ENCODE measurements around the gene CDC37L1.

Gene CDC37L1

DNA sequence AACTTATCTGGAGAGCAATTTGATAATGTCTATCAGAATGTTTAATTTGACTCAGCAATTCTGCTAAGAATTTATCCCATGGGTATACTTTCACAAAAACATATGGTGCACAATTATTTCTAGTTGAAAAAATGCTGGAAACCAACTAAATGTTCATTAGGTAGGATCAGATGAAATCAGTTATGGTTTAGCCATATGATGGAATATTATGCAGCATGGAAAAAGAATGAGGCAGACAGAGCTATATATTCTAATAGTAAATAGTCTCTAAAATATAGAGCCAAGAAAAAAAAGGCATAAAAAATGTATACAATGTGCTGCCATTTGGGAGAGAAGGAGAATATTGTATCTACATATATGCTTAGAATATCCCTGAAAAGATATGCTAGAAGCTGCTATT lies 9.5 kb upstream of the CDC37L1 start:
- no peak for DNase-seq

DNA sequence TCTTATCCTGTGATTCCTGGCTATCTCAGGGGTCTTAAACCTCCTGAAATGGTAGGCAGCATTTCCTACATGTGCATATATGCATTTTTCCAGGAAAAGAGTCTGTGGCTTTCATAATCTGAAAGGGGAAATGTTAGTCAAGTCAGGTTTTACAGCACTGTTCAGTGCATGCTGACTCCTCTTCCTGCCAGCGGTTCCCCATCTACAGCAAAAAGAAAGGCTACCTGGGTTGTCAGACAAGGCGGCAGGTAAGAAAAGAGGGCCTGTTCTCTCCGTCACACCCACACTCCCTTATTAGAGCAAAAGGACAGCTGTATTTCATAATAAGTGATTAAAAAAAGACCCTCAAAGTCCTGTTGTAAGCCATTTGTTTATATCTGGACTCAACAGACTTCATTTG lies 8.8 kb upstream of the CDC37L1 start:
- no peak for DNase-seq

DNA sequence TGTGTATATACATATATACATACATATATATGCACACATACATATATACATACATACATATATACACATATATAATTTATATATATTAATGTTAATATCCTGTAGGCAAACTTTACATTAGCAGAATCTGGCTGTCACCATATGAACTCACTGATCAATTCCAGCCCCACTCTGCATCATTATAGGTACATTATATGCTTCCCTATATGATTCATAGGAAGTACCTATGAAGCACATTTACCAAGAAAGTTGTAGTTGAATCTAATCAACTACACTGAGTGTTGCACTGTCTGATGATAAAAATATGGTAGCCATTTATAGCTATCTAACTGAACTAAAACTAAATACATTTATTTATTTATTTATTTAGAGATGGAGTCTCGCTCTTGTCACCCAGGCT lies 7.6 kb upstream of the CDC37L1 start:
- no peak for DNase-seq

GRCh38 chr9:4674783-4675182 lies 4.6 kb upstream of the CDC37L1 start:
- no peak for DNase-seq

- no peak for DNase-seq
These were observed 2.0 kb upstream of the CDC37L1 start for GRCh38 chr9:4677392-4677791.

DNA sequence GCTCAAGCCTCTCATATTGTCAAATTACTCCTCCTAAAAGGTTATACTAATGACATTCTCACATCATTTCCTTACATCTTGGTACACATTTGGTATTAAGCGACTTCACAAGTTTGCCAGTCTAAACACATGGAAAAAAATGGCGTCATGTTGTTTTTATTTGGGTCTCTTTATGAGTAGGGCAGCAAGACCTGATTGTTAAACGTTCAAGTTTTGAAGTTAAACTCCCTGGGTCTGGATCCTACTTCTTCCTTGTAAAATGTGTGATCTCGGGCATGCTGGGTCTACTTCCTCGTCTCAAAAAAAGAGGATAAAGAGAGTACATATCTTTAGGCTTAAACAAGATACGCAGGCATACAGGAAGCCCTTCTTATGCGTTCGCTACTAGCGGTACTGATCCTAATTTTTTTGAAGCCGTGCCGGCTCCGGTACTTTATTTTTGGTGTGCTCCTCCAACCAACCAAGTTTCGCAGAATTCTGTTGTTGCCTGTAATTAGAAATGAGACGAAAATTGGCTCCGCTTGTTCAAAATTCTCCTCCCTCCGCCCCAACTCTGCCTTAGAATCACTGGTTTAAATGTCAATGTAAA lies 596 bp upstream of the CDC37L1 start:
- DNase-seq, result no peak

GRCh38 chr9:4680173-4680525 lies 780 bp downstream of the CDC37L1 start:
- DNase-seq, result no peak

GRCh38 chr9:4680750-4681149 lies 1.4 kb downstream of the CDC37L1 start:
- no peak for DNase-seq

- no peak for DNase-seq
These were observed 5.5 kb downstream of the CDC37L1 start for GRCh38 chr9:4684820-4685219.

DNA sequence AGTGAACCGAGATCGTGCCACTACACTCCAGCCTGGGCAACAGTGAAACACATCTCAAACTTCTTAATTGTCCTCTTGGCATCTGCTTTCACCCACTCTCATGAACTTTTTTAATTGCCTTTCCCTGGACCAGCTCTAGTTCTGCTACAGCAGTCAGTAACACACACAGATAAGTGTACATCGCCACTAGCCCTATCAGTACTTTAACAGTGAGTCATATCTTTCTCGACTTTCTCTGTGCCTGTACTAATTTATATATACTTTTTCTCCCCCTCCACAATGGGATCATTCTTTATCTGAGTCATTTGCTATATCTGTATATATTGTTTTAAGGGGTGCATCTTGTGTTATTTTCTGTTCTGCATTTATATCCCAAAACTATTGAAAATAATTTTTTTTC lies 6.7 kb downstream of the CDC37L1 start:
- DNase-seq, result no peak

GRCh38 chr9:4686584-4686983 lies 7.2 kb downstream of the CDC37L1 start:
- DNase-seq, result no peak

- no peak for DNase-seq
These were observed 9.7 kb downstream of the CDC37L1 start for GRCh38 chr9:4689021-4689420.

DNA sequence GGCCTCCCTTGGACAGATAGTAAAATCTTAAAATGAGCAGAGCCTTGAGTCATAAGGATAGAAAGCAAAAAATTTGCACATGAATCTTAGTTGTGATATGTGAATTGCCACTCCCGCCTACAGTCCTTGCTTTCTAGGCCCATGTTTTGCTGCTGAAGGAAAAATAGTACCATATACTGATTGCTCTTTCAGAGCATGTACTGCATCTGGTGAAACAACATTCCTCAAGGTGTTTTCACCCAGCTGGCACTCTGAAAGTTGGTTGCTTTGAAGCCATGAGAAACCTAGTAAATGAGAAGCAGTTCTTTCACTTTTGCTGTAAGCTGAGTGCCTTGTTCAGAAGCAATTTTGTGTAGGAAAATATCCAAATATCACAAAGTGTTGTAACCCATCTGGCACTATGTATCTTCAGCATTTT lies 10.3 kb downstream of the CDC37L1 start:
- DNase-seq, result no peak

DNA sequence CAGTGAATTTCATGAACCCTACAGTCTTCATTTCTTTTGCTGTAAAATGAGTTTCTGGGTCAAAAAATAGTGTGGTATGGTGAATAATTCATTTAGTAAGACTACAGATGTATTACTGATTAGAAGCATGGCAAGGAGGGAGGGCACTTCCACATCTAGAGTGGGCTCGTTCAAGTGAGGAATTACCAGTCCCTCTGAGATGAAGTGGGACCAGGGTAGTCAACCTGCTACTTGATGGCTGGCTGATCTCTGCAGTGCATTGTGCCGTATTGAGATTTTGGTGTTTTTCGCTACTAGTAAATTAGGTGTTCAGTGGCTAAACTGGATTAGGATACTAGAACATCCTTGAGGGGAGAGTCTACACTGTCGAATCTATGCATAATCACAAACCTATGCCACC lies 10.8 kb downstream of the CDC37L1 start:
- DNase-seq, result no peak

- DNase-seq, result no peak
These were observed 12.4 kb downstream of the CDC37L1 start for GRCh38 chr9:4691795-4692194.

GRCh38 chr9:4700091-4700490 lies 20.7 kb downstream of the CDC37L1 start:
- no peak for DNase-seq

GRCh38 chr9:4700932-4701331 lies 21.6 kb downstream of the CDC37L1 start:
- no peak for DNase-seq

DNA sequence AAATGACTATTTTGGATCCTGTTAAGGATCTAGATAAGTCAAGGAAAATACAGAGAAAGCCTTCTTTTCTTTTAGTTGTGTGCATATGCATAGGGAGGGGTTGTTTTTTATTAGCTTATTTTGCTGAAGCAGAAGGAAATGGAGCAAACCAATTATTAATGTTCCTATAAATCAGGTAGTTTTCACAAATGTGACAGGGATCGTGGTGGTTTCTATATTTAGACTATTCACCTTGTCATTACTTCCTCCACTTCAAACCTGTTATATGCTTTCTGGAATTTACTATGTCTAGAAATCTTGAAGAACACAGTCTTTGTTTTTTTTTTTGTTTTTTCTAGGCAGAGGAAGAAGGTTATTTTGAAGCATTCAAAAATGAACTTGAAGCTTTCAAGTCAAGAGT lies 22.2 kb downstream of the CDC37L1 start:
- DNase-seq, result no peak

- no peak for DNase-seq
These were observed 24.8 kb downstream of the CDC37L1 start for GRCh38 chr9:4704129-4704528.

DNA sequence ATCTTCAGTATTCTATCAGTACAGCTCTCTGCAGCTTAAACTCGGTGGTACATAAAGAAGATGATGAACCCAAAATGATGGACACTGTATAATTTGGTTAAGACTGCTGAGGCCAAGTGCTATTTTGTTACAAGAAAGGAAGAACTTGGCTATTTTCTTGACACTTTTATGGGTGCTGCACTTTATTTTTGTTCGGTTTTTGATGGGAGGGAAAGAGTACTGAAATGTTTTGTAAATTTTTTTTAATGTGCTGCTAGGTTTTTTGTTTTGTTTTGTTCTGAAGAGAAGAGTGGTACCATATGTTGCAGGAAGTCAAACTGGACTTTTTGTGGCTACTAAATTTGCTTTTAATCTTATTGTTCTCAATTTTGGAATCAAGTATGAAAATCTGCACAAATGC lies 26.7 kb downstream of the CDC37L1 start:
- DNase-seq, result no peak

DNA sequence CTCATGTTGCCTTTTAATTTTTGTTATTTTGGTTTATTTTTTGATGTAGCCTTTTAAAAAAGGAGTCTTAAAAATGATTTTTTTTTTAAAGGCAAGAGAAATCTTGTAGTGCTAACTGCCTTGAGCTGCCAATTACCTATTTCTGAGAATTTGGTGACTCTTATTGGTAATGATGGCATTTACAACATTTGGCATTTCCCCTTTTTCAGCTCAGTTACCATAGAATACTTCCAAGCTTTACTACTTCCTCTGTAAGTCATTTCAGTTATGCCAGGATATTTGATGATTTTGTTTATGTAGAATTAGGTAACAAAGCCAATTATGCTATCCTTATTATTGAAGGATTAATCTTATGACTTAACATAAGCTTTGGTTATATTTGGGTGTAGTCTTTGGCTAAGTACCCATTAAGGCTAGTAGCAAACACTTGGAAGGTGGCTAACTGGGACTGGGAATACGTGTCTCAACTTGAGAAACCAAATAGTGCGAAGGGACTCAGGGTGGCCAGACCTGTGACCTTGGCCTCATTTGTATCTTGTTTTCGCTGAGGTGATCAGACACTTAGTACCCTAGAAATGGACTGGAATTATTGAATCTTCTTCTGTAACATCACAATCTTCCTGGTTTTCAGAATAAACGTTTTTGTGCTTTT lies 27.7 kb downstream of the CDC37L1 start:
- no peak for DNase-seq

GRCh38 chr9:4709380-4709779 lies 30.0 kb downstream of the CDC37L1 start:
- no peak for DNase-seq

GRCh38 chr9:4713849-4714248 lies 34.5 kb downstream of the CDC37L1 start:
- DNase-seq, result no peak

DNA sequence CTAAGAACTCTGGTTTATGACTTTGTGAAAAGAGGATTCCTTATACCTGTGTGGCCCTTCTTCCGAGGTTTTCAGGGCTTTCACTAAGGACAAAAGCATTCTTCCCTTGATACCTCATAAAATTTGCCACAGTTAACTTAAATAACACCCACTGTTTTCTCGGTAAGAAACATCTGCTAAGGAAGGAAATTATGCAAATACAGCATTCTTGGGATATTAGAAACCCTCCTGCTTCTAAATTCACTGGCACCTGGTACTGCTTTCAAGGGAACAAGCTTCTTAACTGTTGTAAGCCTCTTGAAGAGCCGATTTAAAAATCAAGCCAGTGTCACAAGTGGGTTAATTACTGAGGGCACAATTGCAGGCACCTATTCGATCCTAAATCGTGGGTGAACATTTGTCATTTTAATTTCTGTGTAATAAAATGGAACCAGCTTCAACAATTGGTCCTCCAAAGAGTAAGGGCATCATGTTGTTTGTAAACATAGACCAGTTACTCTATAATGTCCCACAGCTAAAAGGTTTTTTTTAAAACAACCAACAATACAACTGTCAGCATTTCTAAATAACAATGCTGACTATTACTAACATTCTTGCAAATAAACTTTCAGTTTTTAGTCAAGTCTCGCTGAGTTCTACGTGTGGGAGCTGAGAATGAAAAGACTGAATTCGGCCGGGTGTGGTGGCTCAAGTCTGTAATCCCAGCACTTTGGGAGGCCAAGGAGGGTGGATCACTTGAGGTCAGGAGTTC lies 35.1 kb downstream of the CDC37L1 start:
- peak; percentile 29 for DNase-seq

GRCh38 chr9:4716163-4716562 lies 36.8 kb downstream of the CDC37L1 start:
- no peak for DNase-seq
